ENCODE results near the gene RGP1. TPM values are rescaled to one million over a fixed set of nuclear protein-coding genes. Genes with fewer than 3 reads are reported as not detected.

The RGP1 gene
- total RNA-seq, 1 donor from 2014 or later, result 27.2 TPM

- Histone ChIP-seq H3K4me1 (ENCODE audit: insufficient read depth, low read length) (peaks cover 28% of the 10 kb centered on the region), H3K4me2 (ENCODE audit: low read length) (no peak overlapping the region), H2AFZ (ENCODE audit: low read depth, low read length) (no peak overlapping the region), H3K79me2 (ENCODE audit: insufficient read depth, low read length) (peaks cover 22% of the 10 kb centered on the region), H3K27ac (ENCODE audit: low read depth, low read length) (no peak overlapping the region), H3K9ac (ENCODE audit: low read length) (no peak overlapping the region), H4K20me1 (ENCODE audit: insufficient read depth, low read length) (peaks cover 19% of the 10 kb centered on the region), H3K4me3 (ENCODE audit: insufficient read depth, low read depth, low read length) (no peak overlapping the region), H3K27me3 (ENCODE audit: insufficient read depth, low read length) (no peaks in the 10 kb centered on the region), H3K9me3 (ENCODE audit: insufficient read depth, low read depth, low read length) (no peaks in the 10 kb centered on the region), H3K36me3 (ENCODE audit: insufficient read depth, low read length) (peaks cover 19% of the 10 kb centered on the region)
- FAIRE-seq (no peak), DNase-seq (ENCODE audit: low read depth) (no peak)
- peak overlapping the region; percentile 24 for H3K4me3 Mint-ChIP-seq (ENCODE audit: unreplicated experiment)
- H3K27me3 Mint-ChIP-seq (ENCODE audit: low read depth, unreplicated experiment), result no peaks in the 10 kb centered on the region
- H3K9me3 Mint-ChIP-seq (ENCODE audit: unreplicated experiment), result no peaks in the 10 kb centered on the region
- peaks cover 2% of the 10 kb centered on the region for H3K4me1 Mint-ChIP-seq (ENCODE audit: low read depth, unreplicated experiment)
- no peak overlapping the region for H3K27ac Mint-ChIP-seq (ENCODE audit: unreplicated experiment)
- TF ChIP-seq CTCF (IDR thresholded peaks at IDR 0.05; ENCODE audit: insufficient read depth, low read depth, low read length) (no peak), EZH2 (IDR thresholded peaks at IDR 0.05; ENCODE audit: insufficient read depth, low read length) (no peak)
- peaks cover 18% of the 10 kb centered on the region for H3K36me3 Mint-ChIP-seq (ENCODE audit: low read depth, unreplicated experiment)
Measured at GRCh38 chr9:35753466-35753865, 4.4 kb downstream of the RGP1 start.

DNA sequence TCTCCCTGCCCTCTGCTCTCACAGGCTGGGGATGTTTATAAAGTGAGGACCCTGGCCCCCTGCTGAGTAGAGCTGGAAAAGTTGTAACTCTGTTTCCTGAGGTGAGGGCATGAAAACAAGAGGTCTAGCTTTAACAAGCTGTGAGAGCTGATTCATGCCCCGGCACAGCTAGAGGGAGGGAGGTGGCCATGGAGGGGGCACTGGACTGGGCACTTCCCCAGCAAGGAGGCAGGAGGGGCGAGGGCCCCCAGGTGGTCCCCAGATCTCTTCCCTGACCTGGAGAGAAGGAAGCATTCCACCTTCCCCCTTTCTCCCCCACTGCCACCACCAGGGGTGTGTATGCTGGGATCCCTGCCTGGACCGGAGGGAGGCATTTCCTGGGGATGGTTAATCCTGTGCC lies 5.2 kb downstream of the RGP1 start, which contains the start of gene MSMP:
Gene MSMP, minus strand, starts transcription at position 13 of the 400 bp plus-strand sequence. CDS start 147 bp downstream, outside the sequence.
- Histone ChIP-seq H3K36me3 (ENCODE audit: insufficient read depth, low read length) (peaks cover 19% of the 10 kb centered on the region), H3K79me2 (ENCODE audit: insufficient read depth, low read length) (peaks cover 15% of the 10 kb centered on the region), H3K27ac (ENCODE audit: low read depth, low read length) (no peak within 1 kb of the TSS), H3K4me1 (ENCODE audit: insufficient read depth, low read length) (peaks cover 28% of the 10 kb centered on the region), H4K20me1 (ENCODE audit: insufficient read depth, low read length) (peaks cover 19% of the 10 kb centered on the region), H3K27me3 (ENCODE audit: insufficient read depth, low read length) (no peaks in the 10 kb centered on the region), H3K4me2 (ENCODE audit: low read length) (no peak within 1 kb of the TSS), H3K9me3 (ENCODE audit: insufficient read depth, low read depth, low read length) (no peaks in the 10 kb centered on the region), H3K4me3 (ENCODE audit: insufficient read depth, low read depth, low read length) (no peak within 1 kb of the TSS), H3K9ac (ENCODE audit: low read length) (no peak within 1 kb of the TSS), H2AFZ (ENCODE audit: low read depth, low read length) (no peak within 1 kb of the TSS)
- H3K36me3 Mint-ChIP-seq (ENCODE audit: low read depth, unreplicated experiment), result peaks cover 18% of the 10 kb centered on the region
- FAIRE-seq, result no peak
- DNase-seq (ENCODE audit: low read depth), result no peak
- TF ChIP-seq CTCF (IDR thresholded peaks at IDR 0.05; ENCODE audit: insufficient read depth, low read depth, low read length) (no peak), EZH2 (IDR thresholded peaks at IDR 0.05; ENCODE audit: insufficient read depth, low read length) (no peak)
- H3K4me1 Mint-ChIP-seq (ENCODE audit: low read depth, unreplicated experiment), result peaks cover 5% of the 10 kb centered on the region
- no peak within 1 kb of the TSS for H3K27ac Mint-ChIP-seq (ENCODE audit: unreplicated experiment)
- H3K4me3 Mint-ChIP-seq (ENCODE audit: unreplicated experiment), result peak within 1 kb of the TSS; percentile 24
- H3K27me3 Mint-ChIP-seq (ENCODE audit: low read depth, unreplicated experiment), result no peaks in the 10 kb centered on the region
- H3K9me3 Mint-ChIP-seq (ENCODE audit: unreplicated experiment), result no peaks in the 10 kb centered on the region

DNA sequence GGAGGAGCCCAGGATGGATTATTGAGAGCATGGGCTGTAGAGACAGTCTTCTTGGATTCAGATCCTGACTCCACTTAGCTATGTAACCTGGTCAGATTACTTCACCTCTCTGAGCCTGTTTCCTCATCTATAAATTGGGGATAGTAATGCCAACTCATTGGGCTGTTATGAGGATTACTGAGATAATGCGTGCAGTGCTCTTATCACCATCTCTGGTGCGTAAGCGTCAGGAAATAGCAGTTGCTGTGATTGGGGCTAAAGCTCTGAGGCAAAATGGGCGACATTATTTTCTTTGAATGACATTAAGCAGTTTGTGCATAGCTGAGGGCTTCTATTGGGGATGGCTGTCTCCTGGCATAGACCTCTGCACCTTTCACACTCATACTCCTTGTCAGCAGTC lies 6.0 kb downstream of the RGP1 start:
- Mint-ChIP-seq H3K27ac (ENCODE audit: unreplicated experiment) (no peak overlapping the region), H3K4me1 (ENCODE audit: low read depth, unreplicated experiment) (peaks cover 5% of the 10 kb centered on the region), H3K4me3 (ENCODE audit: unreplicated experiment) (no peak overlapping the region), H3K36me3 (ENCODE audit: low read depth, unreplicated experiment) (peaks cover 18% of the 10 kb centered on the region), H3K27me3 (ENCODE audit: low read depth, unreplicated experiment) (no peaks in the 10 kb centered on the region), H3K9me3 (ENCODE audit: unreplicated experiment) (no peaks in the 10 kb centered on the region)
- TF ChIP-seq CTCF (IDR thresholded peaks at IDR 0.05; ENCODE audit: insufficient read depth, low read depth, low read length), result no peak
- TF ChIP-seq EZH2 (IDR thresholded peaks at IDR 0.05; ENCODE audit: insufficient read depth, low read length), result no peak
- no peak overlapping the region for H3K4me2 ChIP-seq (ENCODE audit: low read length)
- no peak overlapping the region for H2AFZ ChIP-seq (ENCODE audit: low read depth, low read length)
- peaks cover 19% of the 10 kb centered on the region for H4K20me1 ChIP-seq (ENCODE audit: insufficient read depth, low read length)
- no peak overlapping the region for H3K9ac ChIP-seq (ENCODE audit: low read length)
- H3K36me3 ChIP-seq (ENCODE audit: insufficient read depth, low read length), result peaks cover 19% of the 10 kb centered on the region
- no peaks in the 10 kb centered on the region for H3K27me3 ChIP-seq (ENCODE audit: insufficient read depth, low read length)
- no peak for FAIRE-seq
- peaks cover 7% of the 10 kb centered on the region for H3K79me2 ChIP-seq (ENCODE audit: insufficient read depth, low read length)
- peaks cover 22% of the 10 kb centered on the region for H3K4me1 ChIP-seq (ENCODE audit: insufficient read depth, low read length)
- H3K4me3 ChIP-seq (ENCODE audit: insufficient read depth, low read depth, low read length), result no peak overlapping the region
- no peak overlapping the region for H3K27ac ChIP-seq (ENCODE audit: low read depth, low read length)
- no peak for DNase-seq (ENCODE audit: low read depth)
- no peaks in the 10 kb centered on the region for H3K9me3 ChIP-seq (ENCODE audit: insufficient read depth, low read depth, low read length)

Data from astrocyte (in vitro differentiated cells and primary cell).